Stimulated activated CD4-positive, alpha-beta T cell treated with anti-CD3 and anti-CD28 coated beads, Interleukin-12 subunit alpha, Interleukin-12 subunit beta, amount 100 ng/mL, for 24 hours (primary cell): ENCODE data around the gene FAR2.
"Not testable (repeated sequence)": the region's sequence is repeated elsewhere in the genome, so short reads cannot be mapped to it uniquely, and the experiment has no call there.

Source experiments
- DNase-seq, 2 experiments: peaks; one replicate each; pipeline ENCODE4 v3.0.0-alpha.2; 2020; ENCODE audit warnings: low read depth in 2 of 2

The FAR2 gene

GRCh38 chr12:29234552-29234951, 85.5 kb downstream of the FAR2 start:
- DNase-seq = no peak

DNA sequence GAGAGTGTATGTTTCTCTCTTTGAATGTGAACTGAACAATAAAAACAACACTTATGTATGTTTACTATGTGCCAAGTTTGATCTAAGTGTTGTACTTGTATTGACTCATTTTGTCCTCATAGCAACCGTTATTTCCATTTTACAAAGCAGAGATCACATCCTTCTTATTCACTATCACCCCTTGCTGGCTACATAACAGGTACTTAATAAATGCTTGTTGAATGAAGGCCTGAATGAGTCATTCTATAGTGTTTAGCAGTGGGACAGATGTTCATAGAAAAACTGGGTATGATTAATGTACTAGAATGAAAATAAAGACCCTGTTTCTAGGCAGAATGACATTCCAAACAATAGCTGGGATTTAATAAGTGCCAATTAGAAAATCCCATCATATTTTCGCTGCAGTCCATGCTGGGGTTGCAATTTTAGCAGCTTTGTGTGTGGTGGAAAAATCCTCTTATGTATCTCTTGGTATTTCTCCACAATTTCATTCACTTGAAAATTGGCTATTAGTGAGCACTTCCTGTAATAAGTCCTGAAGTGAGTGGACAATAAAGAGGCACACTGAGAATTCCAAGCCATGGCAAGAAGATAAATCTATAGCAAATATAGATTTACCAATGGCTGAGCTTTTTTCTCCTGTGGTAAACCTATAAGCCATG, 86.0 kb downstream of the FAR2 start:
- no peak for DNase-seq

DNA sequence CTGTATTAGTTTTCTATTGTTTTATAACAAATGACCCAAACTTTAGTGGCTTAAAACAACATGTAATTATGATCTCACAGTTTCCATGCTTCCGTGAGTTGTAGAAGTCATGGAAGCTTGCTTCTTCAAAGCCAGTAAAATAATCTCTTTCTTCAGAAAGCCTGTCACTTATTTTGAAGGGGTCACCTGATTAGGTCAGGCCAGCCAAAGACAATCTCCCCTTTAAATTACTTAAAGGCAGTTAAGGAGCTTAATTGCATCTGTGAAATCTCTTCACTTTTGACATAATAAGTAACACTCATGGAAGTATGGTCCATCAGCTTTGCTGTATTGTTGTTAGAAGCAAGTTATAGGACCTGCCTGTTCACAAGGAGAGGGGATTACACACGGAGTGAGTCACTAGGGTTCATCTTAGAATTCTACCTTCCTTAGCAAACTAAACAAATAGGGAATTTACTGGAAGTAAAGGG, 89.8 kb downstream of the FAR2 start:
- no peak for DNase-seq

DNA sequence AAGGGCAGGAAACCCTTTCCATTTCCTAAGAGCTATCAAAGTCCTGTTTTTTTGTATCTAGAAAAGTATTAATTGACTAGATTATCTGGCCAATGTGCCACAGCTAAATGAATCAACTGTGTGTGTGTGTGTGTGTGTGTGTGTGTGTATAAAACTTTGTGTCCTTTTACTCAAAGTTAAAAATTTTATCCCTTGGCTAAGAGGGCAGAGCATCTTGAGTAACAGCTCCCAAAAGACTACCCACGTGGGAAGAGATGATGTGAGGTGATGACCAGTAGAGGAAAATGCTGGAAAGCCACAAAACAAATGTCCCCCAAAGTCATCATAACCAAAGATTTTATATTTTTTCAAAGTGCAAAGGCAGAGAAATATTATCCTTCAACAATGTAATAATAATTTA, 90.3 kb downstream of the FAR2 start:
- no peak for DNase-seq

DNA sequence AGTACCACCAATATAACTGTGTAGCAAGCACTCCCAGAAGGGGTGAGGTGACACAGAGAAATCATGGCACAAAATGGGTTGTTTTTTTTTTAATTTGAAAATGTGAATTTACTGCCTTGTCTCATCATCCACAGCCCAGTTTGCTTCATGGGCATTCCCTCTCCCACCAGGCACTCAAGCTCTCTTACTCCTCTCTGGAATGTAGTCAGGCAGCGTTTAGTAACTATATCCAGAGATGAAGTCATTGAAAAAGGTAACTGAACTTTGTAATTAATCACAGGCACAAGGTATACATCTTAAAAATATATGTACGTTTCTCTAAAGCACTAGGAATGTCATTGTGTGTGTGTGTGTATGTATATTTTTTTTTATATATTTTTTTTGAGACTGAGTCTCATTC, 91.4 kb downstream of the FAR2 start:
- no peak for DNase-seq

GRCh38 chr12:29241821-29242591, 92.9 kb downstream of the FAR2 start:
- no peak for DNase-seq

- no peak for DNase-seq
Measured at GRCh38 chr12:29242921-29243431, 93.9 kb downstream of the FAR2 start.

- DNase-seq = no peak
Measured at GRCh38 chr12:29244159-29244765, 95.2 kb downstream of the FAR2 start.

DNA sequence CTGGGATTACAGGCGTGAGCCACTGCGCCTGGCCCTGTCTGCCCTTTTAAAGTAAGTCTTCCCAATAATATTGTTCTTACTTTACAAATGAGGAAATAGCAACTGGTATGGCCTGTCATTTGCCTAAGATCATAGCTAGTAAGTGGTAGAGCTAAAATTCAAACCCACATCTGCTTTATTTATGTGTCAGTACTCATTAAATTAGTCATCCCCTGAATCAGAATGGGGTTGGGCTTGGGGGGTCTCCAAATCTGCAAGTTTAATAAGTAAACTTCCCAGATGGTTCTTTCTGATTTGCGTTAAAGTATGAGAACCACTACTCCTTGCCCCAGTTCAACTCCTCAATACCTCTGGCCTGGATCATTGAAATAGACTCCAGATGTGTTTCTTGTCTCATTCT, 96.2 kb downstream of the FAR2 start:
- DNase-seq = no peak

DNA sequence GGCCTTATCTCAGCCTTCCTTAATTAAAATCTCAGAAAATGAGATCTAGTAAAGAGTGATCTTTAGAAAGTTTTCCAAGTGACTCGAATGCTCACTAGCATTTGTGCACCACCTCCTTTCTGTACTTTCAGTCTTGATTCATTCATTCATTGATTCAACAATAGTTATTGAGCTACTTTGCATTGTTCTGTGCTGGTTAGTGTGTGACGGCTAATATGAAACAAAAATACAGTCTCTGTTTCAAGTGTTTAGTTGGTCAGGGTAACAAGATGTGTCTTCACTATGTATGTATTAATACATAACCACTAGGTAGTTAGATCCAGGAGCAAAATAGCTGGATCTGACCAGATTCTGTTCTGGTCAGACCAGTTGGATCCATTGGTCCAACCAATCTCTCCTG, 100.9 kb downstream of the FAR2 start:
- DNase-seq = no peak

DNA sequence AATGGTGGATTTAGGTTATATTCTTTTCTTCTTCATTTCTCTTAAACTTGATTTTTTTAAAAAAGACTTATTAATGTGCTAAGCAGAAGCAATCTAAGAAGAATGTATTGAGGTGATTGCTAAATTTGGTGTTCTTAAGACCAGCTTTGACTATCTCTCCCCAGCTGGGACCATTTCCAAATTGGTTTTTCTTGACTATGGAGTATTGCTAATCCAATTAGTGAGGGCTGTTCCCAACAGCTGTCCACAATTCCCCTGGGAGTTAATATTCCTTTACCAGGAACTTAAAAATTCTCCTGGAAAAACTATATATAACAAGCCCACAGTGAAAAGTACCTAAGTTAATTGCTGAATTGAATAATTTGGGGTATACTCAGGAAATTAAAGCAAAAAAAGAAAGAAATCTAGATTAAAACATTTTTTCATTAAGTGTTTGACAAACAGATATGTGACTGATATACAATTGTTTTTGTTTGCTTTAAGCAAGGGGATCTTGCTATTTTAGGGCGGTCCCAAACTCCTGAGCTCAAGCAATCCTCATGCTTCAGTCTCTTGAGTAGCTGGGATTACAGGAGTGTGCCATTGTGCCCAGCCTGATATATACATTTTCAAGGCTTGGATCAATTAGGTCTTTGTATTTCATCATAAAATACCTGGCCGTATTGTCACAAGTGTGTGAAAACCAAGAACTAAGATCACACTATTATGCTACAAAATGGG, 105.0 kb downstream of the FAR2 start:
- no peak for DNase-seq

DNA sequence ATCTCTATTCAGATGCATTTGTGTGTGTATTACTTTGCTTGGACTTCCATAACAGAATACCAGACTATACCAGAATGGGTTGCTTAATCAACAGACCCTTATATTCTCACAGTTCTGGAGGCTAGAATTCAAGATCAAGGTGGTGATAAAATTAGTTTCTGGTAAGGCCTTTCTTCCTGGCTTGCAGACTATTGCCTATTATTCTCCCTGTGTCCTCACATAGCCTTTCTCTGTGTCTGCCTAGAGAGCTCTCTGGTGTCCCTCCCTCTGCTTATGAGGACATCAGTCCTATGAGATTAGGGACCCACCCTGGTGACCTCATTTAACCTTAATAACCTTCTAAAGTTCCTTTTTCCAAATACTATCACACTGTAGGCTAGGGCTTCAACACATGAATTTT, 106.0 kb downstream of the FAR2 start:
- no peak for DNase-seq

DNA sequence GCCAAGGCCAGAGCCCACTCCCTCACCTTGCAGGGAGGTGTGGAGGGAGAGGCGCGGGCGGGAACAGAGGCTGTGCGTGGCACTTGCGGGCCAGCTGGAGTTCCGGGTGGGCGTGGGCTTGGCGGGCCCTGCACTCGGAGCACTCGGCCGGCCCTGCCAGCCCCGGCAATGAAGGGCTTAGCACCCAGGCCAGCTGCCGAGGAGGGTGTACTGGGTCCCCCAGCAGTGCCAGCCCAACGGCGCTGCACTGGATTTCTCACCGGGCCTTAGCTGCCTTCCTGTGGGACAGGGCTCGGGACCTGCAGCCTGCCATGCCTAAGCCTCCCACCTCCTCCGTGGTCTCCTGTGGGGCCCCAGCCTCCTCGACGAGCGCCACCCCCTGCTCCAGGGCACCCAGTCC, 107.5 kb downstream of the FAR2 start:
- DNase-seq = no peak

- not testable (repeated sequence) for DNase-seq
Measured at GRCh38 chr12:29257687-29258086, 108.6 kb downstream of the FAR2 start.

- no peak for DNase-seq
Measured at GRCh38 chr12:29264424-29264823, 115.3 kb downstream of the FAR2 start.

GRCh38 chr12:29269706-29270408, 120.8 kb downstream of the FAR2 start:
- no peak for DNase-seq

DNA sequence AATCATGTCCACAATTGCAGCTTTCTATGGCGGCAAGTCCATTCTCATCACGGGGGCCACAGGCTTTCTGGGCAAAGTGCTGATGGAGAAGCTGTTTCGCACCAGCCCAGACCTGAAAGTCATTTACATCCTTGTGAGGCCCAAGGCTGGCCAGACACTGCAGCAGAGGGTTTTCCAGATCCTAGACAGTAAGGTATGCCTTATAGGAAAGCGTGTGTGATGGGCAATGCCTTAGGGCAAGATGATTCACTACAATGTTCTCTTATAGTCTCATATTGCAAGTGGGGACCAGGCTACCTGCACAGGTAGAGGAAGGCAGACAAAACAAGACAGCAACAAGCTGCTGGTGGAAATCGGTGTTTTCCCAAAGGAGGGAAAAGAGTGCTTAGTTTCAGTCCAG, 121.4 kb downstream of the FAR2 start:
- no peak for DNase-seq

GRCh38 chr12:29273178-29273843, 124.2 kb downstream of the FAR2 start:
- DNase-seq = no peak

- DNase-seq = no peak
Measured at GRCh38 chr12:29275834-29276233, 126.8 kb downstream of the FAR2 start.

- no peak for DNase-seq
Measured at GRCh38 chr12:29277231-29277630, 128.2 kb downstream of the FAR2 start.
